WI38 (cell line): ENCODE measurements around the gene NEGR1.

Experiments
- H3K4me3 ChIP-seq: 2 replicates; pipeline ENCODE4 v1.5.1; 2011; ENCODE audit warnings: low read depth, mild to moderate bottlenecking, control low read depth, low read length
- TF ChIP-seq, protein P1 (sequence below): IDR thresholded peaks from 2 replicates; pipeline ENCODE4 v1.5.1; 2012; ENCODE audit warnings: low read depth, mild to moderate bottlenecking, control low read depth, low read length

NEGR1 gene

DNA sequence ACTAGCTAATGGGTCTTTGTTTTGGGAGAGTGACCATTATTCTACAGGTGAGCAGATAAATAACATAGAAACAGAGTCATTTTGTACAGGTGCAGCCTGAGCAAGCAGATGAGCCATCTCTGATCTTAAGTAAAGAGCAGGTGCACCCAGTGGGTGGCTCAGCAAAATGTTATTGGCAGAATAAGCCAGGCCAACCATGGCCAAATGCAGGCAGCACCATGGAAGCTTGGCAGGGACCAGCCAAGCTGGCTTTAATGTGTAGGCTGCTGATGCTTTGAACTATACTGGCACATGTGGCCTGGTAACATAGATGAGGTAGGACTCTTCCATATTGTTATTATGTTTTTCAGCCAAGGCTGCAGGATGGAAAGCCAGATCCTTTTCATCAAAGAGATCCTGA, 648.2 kb downstream of the NEGR1 start:
- TF ChIP-seq, protein P1, sequence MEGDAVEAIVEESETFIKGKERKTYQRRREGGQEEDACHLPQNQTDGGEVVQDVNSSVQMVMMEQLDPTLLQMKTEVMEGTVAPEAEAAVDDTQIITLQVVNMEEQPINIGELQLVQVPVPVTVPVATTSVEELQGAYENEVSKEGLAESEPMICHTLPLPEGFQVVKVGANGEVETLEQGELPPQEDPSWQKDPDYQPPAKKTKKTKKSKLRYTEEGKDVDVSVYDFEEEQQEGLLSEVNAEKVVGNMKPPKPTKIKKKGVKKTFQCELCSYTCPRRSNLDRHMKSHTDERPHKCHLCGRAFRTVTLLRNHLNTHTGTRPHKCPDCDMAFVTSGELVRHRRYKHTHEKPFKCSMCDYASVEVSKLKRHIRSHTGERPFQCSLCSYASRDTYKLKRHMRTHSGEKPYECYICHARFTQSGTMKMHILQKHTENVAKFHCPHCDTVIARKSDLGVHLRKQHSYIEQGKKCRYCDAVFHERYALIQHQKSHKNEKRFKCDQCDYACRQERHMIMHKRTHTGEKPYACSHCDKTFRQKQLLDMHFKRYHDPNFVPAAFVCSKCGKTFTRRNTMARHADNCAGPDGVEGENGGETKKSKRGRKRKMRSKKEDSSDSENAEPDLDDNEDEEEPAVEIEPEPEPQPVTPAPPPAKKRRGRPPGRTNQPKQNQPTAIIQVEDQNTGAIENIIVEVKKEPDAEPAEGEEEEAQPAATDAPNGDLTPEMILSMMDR: no peak
- H3K4me3 ChIP-seq: no peak overlapping the region

DNA sequence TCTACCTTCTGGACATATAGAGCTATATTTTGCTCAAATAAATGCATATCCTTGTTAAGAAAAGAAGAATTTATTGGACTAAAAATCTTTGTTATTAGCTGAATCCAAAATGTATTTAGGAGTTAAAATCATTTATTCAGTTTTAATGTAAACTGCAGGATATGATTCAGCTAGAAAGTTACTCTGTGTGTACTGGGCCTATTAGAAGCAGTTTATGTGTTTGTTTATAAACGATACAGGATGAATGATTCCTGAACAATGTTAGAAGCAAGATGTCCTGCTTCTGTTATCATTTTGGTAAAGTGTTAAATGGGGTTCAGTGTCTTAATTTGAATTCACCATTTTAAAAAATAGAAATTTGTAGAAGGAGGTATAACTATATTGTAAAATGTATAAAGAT, 652.3 kb downstream of the NEGR1 start:
- H3K4me3 ChIP-seq: no peak overlapping the region
- TF ChIP-seq, protein P1: no peak

DNA sequence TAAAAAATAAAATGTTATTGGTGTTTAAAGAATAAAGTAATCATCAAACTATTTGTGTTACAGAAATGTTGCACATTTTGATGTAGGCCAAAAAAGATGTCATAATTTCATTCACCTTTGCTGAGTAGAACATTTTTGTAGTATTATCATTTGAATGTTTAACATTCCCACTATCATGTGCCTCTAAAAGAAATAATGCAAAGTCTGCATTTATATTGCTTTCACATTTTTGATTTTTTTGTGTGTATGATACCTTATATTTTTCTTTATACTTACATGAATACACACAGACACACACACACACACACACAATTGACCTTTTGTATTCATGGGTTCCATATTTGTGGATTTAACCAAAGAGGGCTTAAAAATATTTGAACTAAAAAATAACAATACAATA, 657.3 kb downstream of the NEGR1 start:
- no peak overlapping the region for H3K4me3 ChIP-seq
- TF ChIP-seq, protein P1: no peak

DNA sequence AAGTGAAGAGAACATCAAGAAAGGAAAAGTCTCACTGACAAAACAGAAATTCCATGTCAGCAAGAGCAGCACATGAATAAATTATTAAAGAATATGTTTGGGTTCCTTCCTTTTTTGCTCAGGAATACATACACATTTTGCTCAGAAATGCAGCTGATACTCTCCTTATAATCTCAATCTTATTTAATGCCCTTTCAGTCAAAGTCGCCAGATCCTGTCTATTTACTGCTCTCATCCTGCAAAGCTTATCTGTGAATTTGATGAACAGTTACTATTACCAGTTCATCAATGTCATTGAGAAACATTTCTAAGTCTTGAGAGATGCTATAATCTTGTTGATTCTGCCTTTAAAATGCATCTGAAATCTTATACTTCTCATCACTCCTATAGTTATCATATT, 658.5 kb downstream of the NEGR1 start:
- no peak overlapping the region for H3K4me3 ChIP-seq
- TF ChIP-seq, protein P1: no peak

DNA sequence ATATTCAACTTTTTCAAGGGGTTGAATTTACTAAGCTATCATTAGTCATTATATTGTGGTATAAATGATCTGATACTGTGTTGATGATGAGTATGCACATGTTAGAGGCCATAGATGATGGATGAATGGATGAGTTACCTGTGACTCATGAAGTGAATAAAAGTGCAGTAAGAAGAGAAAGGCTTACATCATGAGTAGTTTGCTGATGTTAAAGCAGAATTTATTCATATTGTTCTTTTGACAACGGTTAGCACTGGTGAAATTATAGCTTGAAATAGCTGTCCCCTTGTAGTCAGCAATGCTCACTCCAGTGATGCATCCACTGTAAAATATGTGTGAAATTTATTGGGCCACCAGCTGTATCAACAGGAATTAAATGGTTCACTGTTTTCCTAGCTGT, 660.6 kb downstream of the NEGR1 start:
- TF ChIP-seq, protein P1: no peak
- no peak overlapping the region for H3K4me3 ChIP-seq

DNA sequence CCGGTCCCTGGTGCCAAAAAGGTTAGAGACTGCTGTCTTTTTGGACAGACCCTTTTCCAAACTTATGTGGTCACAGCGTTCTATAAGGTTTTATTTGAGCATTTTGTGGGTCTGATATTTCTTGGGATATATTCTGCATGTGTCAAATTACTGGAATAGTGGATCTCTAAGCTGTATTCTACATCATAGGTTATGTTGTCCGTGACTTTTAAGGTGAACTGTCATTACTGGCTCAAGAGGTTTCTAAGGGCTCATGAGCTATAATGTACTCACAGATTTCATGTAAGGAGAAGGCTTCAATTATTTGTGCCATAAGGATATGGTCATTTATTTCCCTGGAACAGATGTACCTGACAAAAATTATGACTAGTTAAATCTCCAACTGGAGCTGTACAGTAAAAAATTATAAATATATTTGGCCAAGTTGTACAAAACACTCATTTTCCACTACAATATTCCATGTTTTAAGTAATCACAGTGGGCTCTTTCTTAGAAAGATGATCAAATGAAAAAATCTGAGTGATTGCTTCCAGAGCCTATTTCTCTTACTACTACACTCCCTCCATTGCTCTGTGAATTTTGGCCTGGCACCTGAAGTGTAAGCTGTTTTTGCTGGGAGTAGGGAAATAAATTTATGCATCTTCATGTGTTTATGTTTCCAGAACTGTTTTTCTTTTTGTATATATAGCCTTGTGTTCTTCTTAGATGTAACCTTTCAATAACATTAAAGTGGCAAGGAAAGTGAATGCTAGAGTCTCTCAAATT, 663.4 kb downstream of the NEGR1 start:
- TF ChIP-seq, protein P1: no peak
- no peak overlapping the region for H3K4me3 ChIP-seq

DNA sequence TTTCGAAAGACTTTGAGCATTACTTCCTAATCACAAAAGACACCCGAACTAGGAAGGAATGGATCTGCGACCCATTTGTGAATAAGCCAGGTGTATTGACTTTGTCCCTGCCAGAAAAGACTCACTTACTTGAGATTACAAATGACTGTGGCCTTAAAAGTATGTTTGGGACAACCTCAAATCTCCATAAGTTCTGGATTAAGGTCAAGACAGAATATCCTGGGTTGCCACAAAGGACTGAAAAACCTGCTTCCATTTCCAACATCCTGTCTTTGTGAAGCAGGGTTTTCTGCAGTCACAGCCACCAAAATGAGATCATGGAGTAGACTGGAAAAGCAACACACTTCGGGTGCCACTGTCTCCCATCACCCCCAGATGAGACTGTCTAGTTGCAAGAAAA, 664.1 kb downstream of the NEGR1 start:
- no peak overlapping the region for H3K4me3 ChIP-seq

More for the DNA sequence above, 664.1 kb downstream of the NEGR1 start:
- TF ChIP-seq, protein P1: no peak
